Uterus (tissue), 2 donors: Measurements from ENCODE around the gene OGFR.

Source experiments
- POLR2A ChIP-seq, 2 donors: fragments of 450-650 bp; IDR thresholded peaks; one replicate each; pipeline ENCODE4 v1.6.1; 2016; ENCODE audit warnings: antibody characterized with exemption in 2 of 2, mild to moderate bottlenecking in 1 of 2, moderate library complexity in 1 of 2
- TF ChIP-seq, protein P1 (sequence below), 4 experiments: fragments of 200-600 bp in 2 of 4; fragments of 450-650 bp in 2 of 4; sonication (generic) in 2 of 4; IDR thresholded peaks; one replicate each; pipeline ENCODE4 v1.5.1; 2016 to 2019; ENCODE audit warnings: antibody characterized with exemption in 4 of 4, mild to moderate bottlenecking in 2 of 4, moderate library complexity in 1 of 4

DNA sequence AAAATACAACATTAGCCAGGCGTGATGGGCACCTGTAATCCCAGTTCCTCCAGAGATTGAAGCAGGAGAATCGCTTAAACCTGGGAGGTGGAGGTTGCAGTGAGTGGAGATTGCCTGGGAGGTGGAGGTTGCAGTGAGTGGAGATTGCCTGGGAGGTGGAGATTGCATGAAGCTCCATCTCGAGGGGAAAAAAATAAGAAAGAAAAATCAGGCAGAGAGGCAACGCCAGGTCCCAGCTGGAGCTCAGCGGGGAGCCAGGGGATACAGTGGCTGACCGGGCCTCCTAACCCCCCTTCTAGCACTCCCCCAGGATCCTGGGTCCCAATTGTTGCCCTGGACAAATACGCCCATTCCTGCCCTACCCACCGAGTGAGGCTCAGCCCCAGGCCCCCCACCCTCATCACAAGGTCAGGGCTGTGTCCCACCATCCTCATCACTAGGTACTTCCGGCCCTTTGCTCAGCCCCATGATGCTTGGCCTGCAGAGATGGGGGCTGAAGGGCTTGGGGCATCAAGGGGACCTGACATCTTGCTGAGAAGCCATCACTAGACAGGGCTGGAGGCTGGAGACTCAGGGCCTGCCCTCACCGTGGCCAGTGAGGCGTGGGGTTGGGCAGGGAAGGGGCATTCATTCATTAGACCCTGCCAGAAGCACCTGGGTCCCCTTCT lies 1.9 kb downstream of the OGFR start:
- TF ChIP-seq, protein P1, sequence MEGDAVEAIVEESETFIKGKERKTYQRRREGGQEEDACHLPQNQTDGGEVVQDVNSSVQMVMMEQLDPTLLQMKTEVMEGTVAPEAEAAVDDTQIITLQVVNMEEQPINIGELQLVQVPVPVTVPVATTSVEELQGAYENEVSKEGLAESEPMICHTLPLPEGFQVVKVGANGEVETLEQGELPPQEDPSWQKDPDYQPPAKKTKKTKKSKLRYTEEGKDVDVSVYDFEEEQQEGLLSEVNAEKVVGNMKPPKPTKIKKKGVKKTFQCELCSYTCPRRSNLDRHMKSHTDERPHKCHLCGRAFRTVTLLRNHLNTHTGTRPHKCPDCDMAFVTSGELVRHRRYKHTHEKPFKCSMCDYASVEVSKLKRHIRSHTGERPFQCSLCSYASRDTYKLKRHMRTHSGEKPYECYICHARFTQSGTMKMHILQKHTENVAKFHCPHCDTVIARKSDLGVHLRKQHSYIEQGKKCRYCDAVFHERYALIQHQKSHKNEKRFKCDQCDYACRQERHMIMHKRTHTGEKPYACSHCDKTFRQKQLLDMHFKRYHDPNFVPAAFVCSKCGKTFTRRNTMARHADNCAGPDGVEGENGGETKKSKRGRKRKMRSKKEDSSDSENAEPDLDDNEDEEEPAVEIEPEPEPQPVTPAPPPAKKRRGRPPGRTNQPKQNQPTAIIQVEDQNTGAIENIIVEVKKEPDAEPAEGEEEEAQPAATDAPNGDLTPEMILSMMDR (IDR thresholded peaks at IDR 0.05), result no peak
- TF ChIP-seq POLR2A (IDR thresholded peaks at IDR 0.05), result no peak
